ENCODE results near the gene COX14.
A peak's percentile ranks its signal among the peaks of the same experiment; 100 is the strongest.

COX14 gene

DNA sequence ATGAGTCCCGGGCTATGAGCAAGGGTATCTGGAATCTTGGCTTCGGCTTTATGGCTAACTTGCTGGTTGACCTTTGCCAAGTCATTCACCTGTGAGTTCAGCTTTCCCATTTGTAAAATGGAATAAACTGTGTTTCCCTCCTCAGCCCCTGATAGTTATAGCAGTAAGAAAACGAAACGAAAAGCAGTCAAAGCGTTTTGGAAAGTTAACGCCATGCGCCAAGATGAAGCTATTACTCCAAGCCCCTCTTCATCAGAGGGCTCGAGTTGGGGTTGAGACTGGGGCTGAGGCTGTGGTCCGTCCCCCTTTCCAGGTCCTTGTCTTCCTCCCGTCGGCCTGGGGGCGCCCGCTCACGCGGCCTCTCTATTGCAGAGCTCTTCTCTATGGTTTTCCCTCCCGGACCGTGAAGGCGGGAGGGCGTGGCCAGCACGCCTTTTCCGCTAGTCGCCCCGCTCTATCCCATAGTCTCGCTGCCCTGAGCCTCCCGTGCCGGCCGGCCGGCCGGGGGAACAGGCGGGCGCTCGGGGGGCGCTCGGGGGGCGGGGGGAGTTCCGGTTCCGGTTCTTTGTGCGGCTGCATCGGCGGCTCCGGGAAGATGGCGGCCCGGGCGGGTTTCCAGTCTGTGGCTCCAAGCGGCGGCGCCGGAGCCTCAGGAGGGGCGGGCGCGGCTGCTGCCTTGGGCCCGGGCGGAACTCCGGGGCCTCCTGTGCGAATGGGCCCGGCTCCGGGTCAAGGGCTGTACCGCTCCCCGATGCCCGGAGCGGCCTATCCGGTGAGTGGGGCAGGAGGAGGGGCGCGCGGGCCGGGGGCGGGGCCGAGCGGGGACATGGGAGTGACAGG is 27.0 kb upstream of the COX14 start, which contains the start of gene SMARCD1:
Gene SMARCD1 (plus strand): TSS at position 568 of the 840 bp plus-strand sequence. CDS start 28 bp downstream, at position 596.
- DNase-seq (ENCODE audit: low spot score): peak; percentile 97

DNA sequence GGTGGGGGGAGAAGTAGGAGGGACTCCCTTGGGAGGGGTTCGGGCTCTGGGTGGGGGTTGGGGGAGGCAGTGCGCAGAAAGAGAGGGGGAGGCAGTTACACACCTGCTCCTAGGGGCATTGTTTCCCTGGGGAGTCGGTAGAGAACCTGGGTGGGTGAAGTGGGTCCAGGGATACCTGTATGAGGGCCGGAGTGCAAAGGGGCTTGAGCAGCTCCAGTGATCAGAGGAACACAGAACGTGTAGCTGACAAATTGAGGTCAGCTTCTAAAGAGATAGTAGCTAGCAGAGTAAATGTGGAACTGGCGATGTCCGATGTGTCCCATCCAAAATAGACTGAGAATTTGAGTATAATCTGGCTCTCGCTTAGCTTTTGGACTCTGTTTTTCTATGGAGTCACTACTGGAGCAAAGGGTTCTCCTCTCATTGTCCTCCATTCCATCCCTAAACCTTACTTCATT is 26.4 kb upstream of the COX14 start:
- DNase-seq (ENCODE audit: low spot score): no peak

DNA sequence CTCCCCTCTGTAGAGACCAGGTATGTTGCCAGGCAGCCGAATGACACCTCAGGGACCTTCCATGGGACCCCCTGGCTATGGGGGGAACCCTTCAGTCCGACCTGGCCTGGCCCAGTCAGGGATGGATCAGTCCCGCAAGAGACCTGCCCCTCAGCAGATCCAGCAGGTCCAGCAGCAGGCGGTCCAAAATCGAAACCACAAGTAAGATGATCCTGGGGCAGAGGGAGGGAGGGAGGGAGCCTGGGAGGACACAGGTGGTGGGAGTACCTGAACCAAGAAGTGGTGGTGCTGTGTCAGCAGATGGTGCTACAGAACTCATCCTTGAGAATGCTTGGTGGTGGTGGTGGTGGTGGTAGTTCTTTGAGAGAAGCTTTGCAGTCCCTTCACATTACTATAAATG is 25.9 kb upstream of the COX14 start:
- DNase-seq (ENCODE audit: low spot score): no peak

DNA sequence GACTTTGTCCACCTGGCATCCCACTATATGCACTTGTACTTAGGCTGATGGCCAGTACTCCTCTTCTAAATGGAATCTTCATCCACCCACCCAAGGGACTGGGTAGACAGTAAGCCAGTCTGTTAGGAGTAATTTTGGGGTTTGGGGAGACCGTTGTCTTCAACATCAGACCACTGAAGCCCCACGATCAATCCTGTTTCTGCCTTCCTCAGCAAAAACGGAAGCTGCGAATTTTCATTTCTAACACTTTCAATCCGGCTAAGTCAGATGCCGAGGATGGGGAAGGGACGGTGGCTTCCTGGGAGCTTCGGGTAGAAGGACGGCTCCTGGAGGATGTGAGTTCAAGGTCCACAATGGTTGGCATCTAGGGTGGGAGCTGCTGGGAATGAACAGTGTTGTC is 24.9 kb upstream of the COX14 start:
- DNase-seq (ENCODE audit: low spot score): no peak

DNA sequence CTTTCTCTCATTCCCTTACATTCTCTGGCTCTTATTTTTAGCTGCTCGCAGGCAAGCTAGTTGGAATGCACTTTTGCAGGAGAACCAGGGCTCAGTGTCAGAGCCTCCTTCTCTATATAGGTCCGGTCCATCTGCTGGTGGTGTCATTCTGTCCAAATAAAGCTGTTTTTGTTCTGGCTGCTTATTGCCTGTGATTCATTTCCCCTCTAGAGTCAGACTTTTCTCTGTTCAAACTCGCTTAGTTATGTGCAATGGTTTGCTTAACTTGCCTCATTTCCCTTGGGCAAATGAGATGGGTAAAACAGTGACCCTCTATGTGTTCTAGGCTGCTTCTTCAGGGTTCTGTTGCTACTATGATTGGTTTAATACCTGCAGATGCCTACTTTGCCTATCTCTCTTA is 24.0 kb upstream of the COX14 start:
- no peak for DNase-seq (ENCODE audit: low spot score)

DNA sequence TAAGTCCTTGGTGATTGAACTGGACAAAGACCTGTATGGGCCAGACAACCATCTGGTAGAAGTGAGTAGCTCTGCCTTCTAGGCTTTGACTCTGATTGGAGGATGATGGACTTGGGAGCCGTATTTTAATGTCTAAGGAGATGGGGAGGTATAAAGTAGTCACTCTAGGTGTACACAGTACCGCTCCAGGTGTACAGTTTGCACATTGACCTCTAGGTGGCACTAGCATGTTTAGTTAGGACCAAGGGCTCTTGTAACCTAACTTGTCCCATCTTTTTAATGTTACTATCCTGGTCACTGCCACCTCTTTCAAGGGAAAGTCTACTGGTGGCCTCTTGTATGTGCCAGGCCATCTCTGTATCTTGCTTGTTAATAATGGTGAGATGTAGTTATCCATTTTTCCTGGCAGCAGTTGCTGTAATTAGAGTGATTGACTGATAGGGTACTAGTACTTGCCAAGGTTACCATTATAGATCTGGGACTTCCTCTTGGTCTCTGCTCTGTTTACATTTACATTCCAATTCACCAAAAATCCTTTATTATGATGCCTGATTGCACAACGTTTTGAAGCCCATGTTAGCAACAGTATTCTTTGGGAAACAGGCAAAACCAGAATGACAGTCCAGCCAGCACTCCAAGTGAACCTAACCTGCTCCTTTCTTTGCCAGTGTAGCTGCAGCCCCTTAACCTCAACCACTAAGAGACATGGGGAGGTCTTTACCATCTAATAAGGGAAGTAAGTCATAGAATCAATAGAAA is 23.3 kb upstream of the COX14 start:
- peak; percentile 61 for DNase-seq (ENCODE audit: low spot score)

DNA sequence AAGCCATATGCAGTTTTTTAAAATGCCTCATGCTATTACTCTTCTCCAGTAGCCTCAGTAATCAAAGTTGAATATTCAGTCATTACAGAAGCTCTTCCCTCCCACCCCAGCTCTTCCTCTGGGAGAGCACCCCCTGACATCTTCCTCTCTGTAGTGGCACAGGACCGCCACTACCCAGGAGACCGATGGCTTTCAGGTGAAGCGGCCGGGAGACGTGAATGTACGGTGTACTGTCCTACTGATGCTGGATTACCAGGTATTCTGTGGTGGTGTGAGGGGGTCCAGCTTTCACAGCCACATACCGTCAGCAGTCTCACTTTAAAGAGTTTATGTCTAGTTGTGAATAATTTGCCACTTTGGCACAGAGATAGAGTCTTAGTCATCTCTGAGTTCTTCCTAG is 22.3 kb upstream of the COX14 start:
- no peak for DNase-seq (ENCODE audit: low spot score)

DNA sequence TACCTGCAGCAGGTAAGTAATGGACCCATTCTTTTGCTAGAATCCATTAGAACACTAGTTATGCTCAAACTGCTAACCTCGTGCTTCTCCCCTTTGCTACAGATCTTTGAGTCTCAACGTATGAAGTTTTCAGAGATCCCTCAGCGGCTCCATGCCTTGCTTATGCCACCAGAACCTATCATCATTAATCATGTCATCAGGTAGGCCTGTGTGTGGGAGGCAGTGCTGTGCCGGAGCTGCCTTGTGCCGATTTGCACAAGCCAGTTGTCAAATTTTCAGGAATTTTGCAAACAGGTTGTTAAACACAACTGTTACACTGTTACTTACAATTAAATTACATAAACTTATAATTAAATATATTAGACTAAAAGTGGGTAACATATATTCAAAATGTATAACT is 21.6 kb upstream of the COX14 start:
- DNase-seq (ENCODE audit: low spot score): no peak

DNA sequence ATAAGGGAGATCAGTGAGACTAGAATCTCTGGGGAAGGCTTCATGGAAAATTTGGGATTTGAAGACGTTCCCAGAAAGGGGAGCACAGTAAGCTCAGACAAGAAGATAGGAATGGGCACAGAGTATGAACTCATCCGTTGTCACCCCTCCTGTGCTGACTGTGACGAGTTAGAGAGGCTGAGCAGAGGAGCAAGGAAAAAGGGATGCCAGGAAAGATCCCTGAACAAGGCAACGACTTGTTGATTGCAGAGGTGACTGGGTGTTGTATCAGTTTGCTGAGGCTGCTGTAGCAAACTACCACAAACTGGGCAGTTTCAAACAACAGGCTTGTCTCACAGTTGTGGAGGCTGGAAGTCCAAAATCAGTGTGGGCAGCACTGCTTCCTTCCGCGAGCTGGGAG is 14.1 kb upstream of the COX14 start:
- DNase-seq (ENCODE audit: low spot score): no peak

DNA sequence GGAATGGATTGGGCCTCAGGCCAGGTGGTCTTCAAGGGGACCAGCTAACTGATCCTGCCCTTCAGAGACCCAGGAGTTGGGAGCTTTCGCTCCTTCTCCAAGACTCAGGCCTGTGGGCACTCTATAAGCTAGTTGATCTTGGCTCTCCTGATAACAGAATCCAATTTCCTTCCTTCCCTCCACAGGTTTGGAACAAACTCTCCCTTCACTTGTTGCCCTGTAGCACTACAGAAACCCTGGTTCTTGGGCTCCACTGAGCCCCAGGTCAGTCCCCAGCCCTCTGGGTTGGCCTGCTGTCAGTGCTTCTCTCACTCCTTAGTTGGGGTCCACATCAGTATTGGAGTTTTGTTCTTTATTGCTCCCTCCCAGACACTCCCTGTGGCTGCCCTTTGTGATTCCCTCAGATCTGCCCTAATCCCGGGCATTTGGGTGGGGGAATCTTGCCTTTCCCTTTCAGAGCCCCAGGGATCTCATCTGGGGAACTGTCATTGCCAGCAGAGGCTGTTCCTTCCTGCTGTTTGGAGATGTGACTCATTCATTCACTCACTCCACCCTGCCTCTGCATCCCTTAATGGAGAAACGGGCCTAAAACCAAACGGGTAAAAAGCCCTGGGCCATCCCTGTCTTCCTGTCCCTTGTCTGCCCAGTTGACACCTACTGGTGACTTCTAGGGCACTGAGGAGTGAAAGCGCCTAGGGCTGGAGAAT is 12.6 kb upstream of the COX14 start:
- no peak for DNase-seq (ENCODE audit: low spot score)

DNA sequence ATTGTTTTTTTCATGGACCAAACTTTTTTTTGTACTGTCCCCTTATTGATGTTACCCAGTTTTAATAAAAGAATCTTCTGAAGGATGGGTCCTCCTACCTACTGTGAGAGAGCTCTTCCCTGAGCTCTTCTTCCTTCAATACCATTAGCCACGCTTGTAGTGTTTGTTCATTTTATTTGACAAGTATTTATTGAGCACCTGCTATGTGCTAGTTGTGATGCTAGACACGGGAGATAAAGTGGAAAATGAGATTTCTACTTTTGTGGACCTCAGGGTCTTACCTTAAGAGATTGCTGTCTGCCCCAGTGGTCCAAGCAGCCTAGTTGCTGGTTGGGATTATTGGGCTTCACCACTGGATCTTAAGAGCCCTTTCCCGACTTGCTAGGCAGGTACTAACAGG is 11.5 kb upstream of the COX14 start:
- DNase-seq (ENCODE audit: low spot score): no peak

DNA sequence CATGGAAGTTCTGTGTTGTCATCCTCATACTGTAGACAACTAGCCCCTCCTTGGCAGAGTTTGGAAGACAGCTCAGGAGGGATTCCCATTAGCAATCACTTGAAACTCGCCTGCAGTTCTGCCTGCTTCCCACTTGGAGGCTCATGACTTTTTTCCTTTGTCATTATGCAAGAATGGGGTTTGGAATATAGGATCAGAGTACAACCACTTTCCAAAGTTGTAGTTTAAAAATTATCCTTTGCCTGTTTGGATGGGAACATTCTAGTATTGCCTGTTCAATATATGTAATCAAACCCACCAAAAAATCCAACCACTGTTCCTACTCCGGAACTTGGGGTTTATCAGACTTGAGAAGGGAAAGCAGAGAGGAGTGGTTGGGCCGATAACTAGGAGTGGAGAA is 10.4 kb upstream of the COX14 start:
- peak; percentile 68 for DNase-seq (ENCODE audit: low spot score)

DNA sequence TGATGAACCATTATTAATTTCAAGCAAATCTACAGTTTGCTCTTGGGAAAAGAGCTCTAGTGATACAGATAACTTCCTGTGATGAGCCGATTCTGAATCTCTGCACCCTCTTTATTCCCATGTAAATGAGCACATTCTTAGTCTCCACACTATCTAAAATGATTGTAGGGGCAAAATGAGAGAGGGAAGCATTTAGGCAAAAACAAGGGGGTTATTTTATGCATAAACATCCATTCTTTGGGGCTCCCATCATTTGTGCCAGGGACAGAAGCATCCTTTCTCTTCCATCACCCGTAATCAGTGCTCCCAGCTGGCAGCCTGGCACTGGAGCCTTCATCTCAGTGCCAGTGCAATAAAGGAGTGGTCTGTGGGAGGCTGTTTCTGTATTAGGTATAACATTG is 9.9 kb upstream of the COX14 start:
- DNase-seq (ENCODE audit: low spot score): no peak

DNA sequence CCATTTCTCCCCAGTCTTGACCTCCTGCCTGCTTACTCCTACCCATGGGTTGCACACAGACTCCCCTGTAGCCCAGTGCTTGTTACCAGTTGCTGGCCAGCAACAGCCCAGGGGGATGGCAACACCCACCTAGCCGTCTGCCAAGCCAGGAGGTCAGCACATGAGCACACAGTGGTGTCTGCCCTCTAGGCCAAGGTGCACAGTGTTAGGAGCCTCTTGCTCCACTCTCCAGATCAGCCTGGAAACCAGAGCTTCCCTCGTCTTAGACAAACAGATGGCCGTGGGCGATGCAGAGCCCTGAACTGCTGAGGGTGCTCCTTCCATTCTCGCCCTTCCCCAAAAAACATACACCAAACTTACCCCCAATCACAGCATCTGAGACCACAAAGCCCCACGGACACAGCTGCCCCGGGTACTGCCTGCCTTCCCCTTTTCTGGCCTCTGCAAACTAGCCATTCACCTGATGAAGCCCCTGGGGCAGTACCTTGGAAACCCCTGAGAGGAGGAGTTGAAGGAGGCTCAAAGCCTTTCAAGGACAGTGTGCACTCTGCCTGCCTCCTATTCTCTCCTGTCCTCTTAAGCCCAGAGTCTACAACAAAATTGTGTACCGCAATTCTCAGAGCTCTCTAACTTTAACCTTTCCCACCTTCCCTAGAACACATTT is 9.3 kb upstream of the COX14 start:
- no peak for DNase-seq (ENCODE audit: low spot score)

DNA sequence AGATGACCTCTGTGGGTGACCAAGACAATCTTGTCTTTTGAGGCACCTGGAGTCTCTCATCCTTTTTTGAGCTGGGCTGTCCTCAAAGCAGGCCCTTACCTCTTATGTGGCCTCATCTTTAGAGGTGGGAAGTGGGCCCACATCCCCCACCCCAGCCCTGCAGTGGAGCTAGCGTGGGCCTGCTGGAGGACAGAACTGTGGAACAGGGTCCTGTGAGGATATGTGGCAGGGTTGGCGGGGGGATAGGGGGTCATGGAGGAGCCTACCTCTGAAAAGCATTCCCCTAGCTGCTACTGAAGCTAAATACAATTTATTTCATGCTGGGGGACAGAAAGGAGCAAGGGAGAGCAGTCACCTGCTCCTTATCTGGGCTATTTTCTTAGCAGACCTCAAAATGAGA is 8.7 kb upstream of the COX14 start:
- DNase-seq (ENCODE audit: low spot score): no peak

DNA sequence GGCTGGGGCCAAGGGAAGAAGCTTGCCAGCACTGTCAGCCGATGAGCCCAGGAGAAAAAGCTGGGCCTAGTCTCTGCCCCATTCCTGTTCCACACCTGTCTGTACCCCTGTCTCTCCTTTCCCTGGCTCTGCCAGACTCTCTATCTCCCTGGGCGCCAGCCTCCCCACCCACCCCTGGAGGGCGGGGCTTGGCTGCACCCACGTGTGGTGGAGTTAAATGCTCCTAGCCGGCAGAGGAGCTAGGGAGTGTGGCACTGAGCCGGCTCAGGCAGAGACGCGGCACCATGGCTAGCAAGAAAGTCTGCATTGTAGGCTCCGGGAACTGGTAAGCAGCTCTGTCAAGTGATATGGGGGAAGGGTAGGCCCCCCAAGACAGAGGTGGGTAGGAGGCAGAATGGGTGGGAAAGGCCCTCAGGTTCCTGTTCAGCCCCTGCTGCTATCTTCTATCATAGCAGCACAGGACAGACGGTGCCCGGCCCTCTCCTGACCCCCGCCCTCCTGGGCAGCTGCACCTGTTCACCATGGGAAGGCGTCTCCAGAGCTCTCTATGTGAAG is 8.2 kb upstream of the COX14 start, which contains the start of gene GPD1:
Gene GPD1 (plus strand): TSS at position 242 of the 555 bp plus-strand sequence. CDS start 43 bp downstream, at position 285.
- peak; percentile 91 for DNase-seq (ENCODE audit: low spot score)

DNA sequence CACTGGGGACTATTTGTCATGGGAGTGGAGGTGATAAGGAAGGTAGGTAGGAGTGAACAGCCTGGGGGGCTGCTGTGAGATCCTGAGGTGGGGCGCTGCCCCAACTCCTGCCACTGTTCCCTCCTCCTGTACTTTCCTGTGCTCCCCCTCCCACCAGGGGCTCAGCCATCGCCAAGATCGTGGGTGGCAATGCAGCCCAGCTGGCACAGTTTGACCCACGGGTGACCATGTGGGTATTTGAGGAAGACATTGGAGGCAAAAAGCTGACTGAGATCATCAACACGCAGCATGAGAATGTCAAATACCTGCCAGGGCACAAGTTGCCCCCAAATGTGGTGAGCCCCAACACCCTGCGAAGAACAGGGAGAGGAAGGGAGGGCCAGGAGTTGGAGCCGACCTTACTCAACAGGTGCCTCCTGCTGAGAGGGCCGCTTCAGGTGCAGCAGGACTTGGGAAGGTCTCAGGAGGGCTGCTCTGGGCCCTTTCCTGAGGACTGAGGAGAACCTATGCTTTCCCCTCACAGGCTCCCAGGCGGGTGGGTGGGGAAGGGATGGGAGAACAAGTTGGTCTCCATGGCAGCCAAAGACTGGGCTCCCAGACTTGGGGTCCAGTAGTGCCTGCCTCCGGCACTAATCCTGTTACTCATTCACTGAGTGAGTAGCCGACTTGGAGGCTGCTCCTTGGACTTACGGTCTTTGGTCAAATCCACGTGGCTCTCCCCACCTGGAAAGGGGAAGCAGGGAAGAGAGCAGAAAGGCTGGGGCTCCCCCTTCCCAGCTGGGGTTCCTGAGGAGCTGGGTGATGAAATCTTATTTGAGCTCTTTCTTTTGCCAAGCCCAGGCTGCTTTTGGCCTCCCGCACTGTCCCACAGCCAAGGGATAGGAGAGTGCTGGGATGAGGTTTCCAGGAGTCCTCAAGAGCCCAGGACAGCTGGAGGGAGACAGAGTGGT is 7.3 kb upstream of the COX14 start:
- no peak for DNase-seq (ENCODE audit: low spot score)

DNA sequence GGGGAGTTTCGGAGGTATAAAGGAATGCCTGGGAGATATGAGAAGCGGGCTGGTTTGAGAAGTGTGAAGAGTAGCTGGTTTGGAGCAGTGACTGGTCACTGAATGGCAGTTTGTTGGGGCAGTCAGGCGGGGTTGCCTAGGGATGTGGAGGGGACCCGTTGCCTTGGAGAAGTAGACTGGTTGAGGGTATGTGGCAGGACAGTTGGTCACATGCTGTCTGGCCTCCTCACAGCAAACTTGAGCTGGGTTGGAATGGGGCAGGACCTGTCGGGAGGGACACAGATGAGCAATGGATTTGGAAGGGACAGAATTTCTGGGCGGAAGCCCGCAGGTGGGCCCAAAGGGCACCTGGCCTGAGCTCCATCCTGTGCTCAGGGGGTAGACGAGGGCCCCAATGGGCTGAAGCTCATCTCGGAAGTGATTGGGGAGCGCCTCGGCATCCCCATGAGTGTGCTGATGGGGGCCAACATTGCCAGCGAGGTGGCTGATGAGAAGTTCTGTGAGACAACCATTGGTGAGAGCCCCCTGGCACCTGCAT is 6.1 kb upstream of the COX14 start:
- DNase-seq (ENCODE audit: low spot score): no peak

DNA sequence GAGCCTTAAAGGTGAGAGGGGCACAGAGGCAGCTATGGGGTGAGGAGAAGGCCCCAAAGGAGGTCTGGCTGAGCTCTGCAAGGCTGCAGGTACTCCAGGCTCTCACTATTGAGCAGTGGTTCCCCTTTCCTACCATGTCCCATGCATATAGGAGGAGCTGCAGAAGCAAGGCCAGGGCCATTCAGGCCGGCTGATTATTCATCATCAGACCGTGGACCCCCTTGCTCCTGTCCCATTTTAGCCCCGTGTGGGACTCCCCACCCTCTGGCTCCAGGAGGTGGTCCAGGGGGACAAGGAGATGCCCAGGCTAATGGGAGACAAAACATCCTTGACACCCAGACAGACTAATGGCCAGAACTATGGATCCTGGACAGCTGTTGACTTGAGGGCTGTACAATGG is 5.1 kb upstream of the COX14 start:
- DNase-seq (ENCODE audit: low spot score): no peak

All from D341Med (cell line).